ENCODE data around the gene VILL.

The VILL gene

DNA sequence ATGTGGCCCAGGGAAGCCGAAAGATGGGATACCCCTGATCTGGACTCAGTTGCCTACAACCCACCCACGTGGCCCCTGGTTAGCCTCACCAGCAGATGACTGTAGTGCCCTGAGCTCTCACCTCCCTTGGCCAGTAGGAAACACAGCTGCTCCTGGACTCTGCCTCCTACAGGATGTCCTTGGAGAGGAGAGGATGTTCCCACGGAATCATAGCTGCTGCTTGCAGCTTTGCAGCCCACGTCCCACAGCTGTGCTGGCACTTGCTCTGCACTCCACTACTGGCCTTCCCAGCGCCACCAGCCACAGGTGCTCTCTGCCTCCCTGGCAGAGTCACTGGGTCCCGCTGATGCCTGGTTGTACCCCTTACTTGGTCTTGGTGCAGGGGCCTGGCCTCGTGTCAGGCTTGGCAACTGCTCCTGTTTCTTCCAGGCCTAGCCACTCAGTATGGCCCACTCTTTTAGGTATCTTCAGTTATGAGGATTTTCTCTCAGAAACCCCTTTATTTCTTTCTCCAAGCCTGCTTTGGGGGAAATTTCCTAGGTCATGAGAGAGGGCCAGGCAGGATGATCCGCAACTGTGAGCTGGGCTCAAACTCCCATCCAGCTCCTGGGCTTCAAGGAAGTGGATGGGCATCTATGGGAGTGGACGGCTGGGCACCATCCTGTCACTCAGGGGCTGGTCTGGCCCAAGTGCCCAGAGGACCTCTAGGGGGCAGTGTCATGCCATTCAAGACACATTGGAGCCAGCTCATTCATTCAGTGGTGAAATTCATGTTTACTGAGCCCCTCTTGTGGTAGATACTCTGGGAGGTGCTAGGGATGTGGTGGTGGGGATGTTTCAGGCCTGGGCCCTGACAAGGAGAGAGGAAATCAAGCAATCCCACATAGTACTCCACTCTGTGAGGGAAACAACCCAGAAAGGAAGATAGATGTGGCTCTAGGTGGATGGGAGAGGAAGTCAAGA, 16.2 kb upstream of the VILL start:
- Histone ChIP-seq H3K9ac (ENCODE audit: low read depth, low read length) (no peak overlapping the region), H3K4me1 (ENCODE audit: control insufficient read depth, insufficient read depth, low read length) (no peaks in the 10 kb centered on the region; the same call in 1 of the 2 replicates), H3K4me3 (ENCODE audit: low read depth, low read length) (no peak overlapping the region), H3K27me3 (ENCODE audit: control insufficient read depth, insufficient read depth, low read length) (no peaks in the 10 kb centered on the region), H3K9me3 (ENCODE audit: control insufficient read depth, insufficient read depth, low read length) (no peaks in the 10 kb centered on the region), H3K36me3 (ENCODE audit: control insufficient read depth, insufficient read depth, low read length) (peaks cover 12% of the 10 kb centered on the region), H3K27ac (ENCODE audit: low read depth, low read length) (no peak overlapping the region)

DNA sequence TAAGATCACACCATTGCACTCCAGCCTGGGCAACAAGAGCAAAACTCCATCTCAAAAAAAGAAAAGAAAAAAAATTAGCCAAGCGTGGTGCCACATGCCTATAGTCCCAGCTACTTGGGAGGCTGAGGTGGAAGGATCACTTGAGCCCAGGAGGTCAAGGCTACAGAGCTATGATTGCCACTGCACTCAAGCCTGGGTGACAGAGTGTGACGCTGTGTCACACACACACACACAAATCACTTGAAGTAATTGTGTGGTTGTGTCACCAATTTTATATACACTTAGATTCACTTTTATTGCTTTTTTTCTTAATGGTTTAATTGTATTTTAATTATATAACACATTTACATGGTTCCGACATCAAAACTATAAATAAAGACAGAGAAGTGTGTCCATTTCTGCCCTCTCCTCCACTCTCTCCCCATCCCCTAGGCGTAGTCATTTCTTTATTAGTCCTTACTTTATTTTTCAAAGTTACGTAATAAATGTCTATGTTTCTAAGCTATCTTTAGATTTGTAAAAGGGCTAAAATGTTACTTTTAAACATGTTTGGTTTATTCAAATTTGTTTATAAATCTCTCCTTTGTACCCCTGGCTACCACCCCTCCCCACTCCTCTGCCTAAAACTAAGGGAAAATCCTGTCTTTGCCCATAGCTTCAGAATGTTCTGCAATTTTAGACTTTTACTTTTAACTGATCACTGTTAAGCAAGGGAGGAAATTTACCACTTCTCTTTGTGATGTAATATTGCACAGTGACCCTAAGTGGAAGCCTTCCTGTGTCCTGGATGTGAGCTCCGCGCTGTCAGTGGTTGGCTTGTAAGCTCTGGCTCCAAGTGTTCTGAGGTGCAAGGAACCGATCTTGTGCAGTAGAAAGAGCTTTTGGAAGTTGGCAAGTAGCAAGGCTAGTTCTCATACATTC, 10.8 kb upstream of the VILL start:
- Histone ChIP-seq H3K4me3 (ENCODE audit: low read depth, low read length) (no peak overlapping the region), H3K4me1 (ENCODE audit: control insufficient read depth, insufficient read depth, low read length) (no peaks in the 10 kb centered on the region), H3K27ac (ENCODE audit: low read depth, low read length) (no peak overlapping the region), H3K9me3 (ENCODE audit: control insufficient read depth, insufficient read depth, low read length) (no peaks in the 10 kb centered on the region), H3K36me3 (ENCODE audit: control insufficient read depth, insufficient read depth, low read length) (peaks cover 18% of the 10 kb centered on the region), H3K27me3 (ENCODE audit: control insufficient read depth, insufficient read depth, low read length) (no peaks in the 10 kb centered on the region), H3K9ac (ENCODE audit: low read depth, low read length) (no peak overlapping the region)

DNA sequence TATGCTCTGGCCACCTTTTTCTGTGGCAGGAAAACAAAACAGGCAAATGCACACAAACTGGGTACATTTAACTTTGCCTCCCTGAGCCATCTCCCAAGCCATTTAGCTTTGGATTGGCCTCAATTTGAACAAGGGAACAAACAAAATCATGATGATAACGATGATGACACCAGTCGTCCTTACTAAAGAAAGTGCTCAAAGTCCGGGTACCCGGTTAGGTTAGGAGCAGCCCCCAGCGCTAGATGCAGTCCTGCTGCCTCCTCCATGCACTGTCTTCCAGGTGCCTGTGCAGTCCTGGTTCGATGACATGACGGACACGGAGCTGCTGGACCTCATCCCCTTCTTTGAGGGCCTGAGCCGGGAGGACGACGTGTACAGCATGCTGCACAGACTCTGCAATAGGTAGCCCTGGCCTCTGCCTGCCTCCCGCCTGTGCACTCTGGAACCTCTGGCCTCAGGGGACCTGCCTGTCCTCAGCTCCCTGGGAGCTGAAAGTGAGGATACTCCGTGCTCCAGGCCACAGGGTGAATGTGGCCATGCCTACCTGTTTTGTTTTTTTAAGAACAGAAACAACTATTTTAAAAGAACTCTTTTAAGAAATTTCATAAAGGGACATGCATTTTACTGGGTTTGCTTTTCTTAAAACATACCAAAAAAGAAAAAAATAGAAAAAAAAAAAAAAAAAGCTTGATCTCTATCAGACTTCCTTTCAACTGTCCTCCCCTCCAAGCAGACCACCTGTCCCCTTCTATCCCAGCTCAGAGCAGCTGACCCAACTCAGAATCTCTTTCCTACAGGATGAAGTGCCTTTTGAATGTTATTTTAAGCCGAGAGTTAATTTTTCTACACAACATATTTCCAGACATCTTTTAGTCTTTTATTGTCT, 9.9 kb upstream of the VILL start:
- H3K27me3 ChIP-seq (ENCODE audit: control insufficient read depth, insufficient read depth, low read length) = no peaks in the 10 kb centered on the region
- H3K36me3 ChIP-seq (ENCODE audit: control insufficient read depth, insufficient read depth, low read length) = peaks cover 16% of the 10 kb centered on the region
- no peak overlapping the region for H3K27ac ChIP-seq (ENCODE audit: low read depth, low read length)
- H3K9me3 ChIP-seq (ENCODE audit: control insufficient read depth, insufficient read depth, low read length) = no peaks in the 10 kb centered on the region
- no peak overlapping the region for H3K9ac ChIP-seq (ENCODE audit: low read depth, low read length)
- no peak overlapping the region for H3K4me3 ChIP-seq (ENCODE audit: low read depth, low read length)
- no peaks in the 10 kb centered on the region for H3K4me1 ChIP-seq (ENCODE audit: control insufficient read depth, insufficient read depth, low read length)

- peaks cover 10% of the 10 kb centered on the region for H3K36me3 ChIP-seq (ENCODE audit: control insufficient read depth, insufficient read depth, low read length)
- no peak overlapping the region for H3K27ac ChIP-seq (ENCODE audit: low read depth, low read length)
- H3K4me1 ChIP-seq (ENCODE audit: control insufficient read depth, insufficient read depth, low read length) = no peaks in the 10 kb centered on the region
- H3K9me3 ChIP-seq (ENCODE audit: control insufficient read depth, insufficient read depth, low read length) = no peaks in the 10 kb centered on the region
- no peak overlapping the region for H3K4me3 ChIP-seq (ENCODE audit: low read depth, low read length)
- no peak overlapping the region for H3K9ac ChIP-seq (ENCODE audit: low read depth, low read length)
- no peaks in the 10 kb centered on the region for H3K27me3 ChIP-seq (ENCODE audit: control insufficient read depth, insufficient read depth, low read length)
Observed at GRCh38 chr3:37981348-37981664, 9.3 kb upstream of the VILL start.

DNA sequence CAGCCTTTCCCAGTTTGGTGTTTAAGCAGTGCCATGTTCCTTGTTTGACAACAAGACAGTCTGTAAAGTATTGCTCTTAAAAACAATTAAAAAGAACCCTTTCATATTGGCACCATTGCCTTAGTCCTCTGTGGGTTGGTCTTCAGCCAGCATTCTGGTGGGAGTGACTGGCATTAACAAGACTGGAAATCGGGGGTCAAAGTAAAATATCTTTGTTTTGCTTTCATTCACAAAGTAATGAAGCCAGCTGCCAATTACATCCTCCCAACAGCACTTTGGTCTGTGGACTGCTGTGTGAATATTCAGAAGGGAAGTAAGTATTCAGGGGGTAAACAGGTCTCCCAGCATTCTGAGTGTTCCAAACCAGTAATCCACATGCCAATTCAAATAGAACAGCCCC, 8.3 kb upstream of the VILL start:
- H3K27ac ChIP-seq (ENCODE audit: low read depth, low read length) = no peak overlapping the region
- no peak overlapping the region for H3K4me3 ChIP-seq (ENCODE audit: low read depth, low read length)
- H3K9me3 ChIP-seq (ENCODE audit: control insufficient read depth, insufficient read depth, low read length) = no peaks in the 10 kb centered on the region
- H3K27me3 ChIP-seq (ENCODE audit: control insufficient read depth, insufficient read depth, low read length) = no peaks in the 10 kb centered on the region
- no peak overlapping the region for H3K9ac ChIP-seq (ENCODE audit: low read depth, low read length)
- no peaks in the 10 kb centered on the region for H3K4me1 ChIP-seq (ENCODE audit: control insufficient read depth, insufficient read depth, low read length)
- peaks cover 5% of the 10 kb centered on the region; the same call in 1 of the 2 replicates for H3K36me3 ChIP-seq (ENCODE audit: control insufficient read depth, insufficient read depth, low read length)

DNA sequence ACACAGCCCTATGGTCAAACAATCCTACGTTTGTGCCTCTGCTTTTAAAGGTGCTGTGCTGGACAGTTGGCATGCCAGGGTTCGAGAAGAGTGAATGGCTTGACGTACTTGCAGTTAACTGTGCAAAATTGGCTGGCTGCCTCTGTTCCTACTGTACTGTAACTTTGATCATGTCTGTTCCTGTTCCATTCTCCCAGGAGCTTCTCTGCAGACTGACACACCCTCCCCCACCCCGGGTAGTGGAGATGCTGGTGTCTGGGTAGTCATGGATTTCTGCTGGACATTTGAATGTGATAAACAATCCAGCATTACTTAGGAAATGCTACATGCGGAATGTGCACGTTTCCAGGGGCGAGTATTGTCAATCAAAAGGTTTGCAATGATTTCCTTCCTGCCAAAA, 6.5 kb upstream of the VILL start:
- no peaks in the 10 kb centered on the region for H3K4me1 ChIP-seq (ENCODE audit: control insufficient read depth, insufficient read depth, low read length)
- no peak overlapping the region for H3K4me3 ChIP-seq (ENCODE audit: low read depth, low read length)
- H3K27ac ChIP-seq (ENCODE audit: low read depth, low read length) = no peak overlapping the region
- no peaks in the 10 kb centered on the region for H3K27me3 ChIP-seq (ENCODE audit: control insufficient read depth, insufficient read depth, low read length)
- no peaks in the 10 kb centered on the region for H3K9me3 ChIP-seq (ENCODE audit: control insufficient read depth, insufficient read depth, low read length)
- peaks cover 5% of the 10 kb centered on the region; the same call in 1 of the 2 replicates for H3K36me3 ChIP-seq (ENCODE audit: control insufficient read depth, insufficient read depth, low read length)
- no peak overlapping the region for H3K9ac ChIP-seq (ENCODE audit: low read depth, low read length)

- Histone ChIP-seq H3K9ac (ENCODE audit: low read depth, low read length) (no peak overlapping the region), H3K9me3 (ENCODE audit: control insufficient read depth, insufficient read depth, low read length) (no peaks in the 10 kb centered on the region), H3K27me3 (ENCODE audit: control insufficient read depth, insufficient read depth, low read length) (no peaks in the 10 kb centered on the region), H3K4me3 (ENCODE audit: low read depth, low read length) (no peak overlapping the region), H3K27ac (ENCODE audit: low read depth, low read length) (no peak overlapping the region), H3K4me1 (ENCODE audit: control insufficient read depth, insufficient read depth, low read length) (no peaks in the 10 kb centered on the region), H3K36me3 (ENCODE audit: control insufficient read depth, insufficient read depth, low read length) (peaks cover 5% of the 10 kb centered on the region; the same call in 1 of the 2 replicates)
Observed at GRCh38 chr3:37984596-37984995, 6.0 kb upstream of the VILL start.

- H3K9me3 ChIP-seq (ENCODE audit: control insufficient read depth, insufficient read depth, low read length) = no peaks in the 10 kb centered on the region
- H3K4me1 ChIP-seq (ENCODE audit: control insufficient read depth, insufficient read depth, low read length) = no peaks in the 10 kb centered on the region
- no peak overlapping the region for H3K27ac ChIP-seq (ENCODE audit: low read depth, low read length)
- no peaks in the 10 kb centered on the region for H3K27me3 ChIP-seq (ENCODE audit: control insufficient read depth, insufficient read depth, low read length)
- H3K36me3 ChIP-seq (ENCODE audit: control insufficient read depth, insufficient read depth, low read length) = peaks cover 5% of the 10 kb centered on the region; the same call in 1 of the 2 replicates
- H3K9ac ChIP-seq (ENCODE audit: low read depth, low read length) = no peak overlapping the region
- H3K4me3 ChIP-seq (ENCODE audit: low read depth, low read length) = no peak overlapping the region
Observed at GRCh38 chr3:37985637-37986320, 4.8 kb upstream of the VILL start.

- Histone ChIP-seq H3K4me1 (ENCODE audit: control insufficient read depth, insufficient read depth, low read length) (no peaks in the 10 kb centered on the region; the same call in 1 of the 2 replicates), H3K36me3 (ENCODE audit: control insufficient read depth, insufficient read depth, low read length) (peaks cover 5% of the 10 kb centered on the region; the same call in 1 of the 2 replicates), H3K9me3 (ENCODE audit: control insufficient read depth, insufficient read depth, low read length) (no peaks in the 10 kb centered on the region), H3K9ac (ENCODE audit: low read depth, low read length) (no peak overlapping the region), H3K4me3 (ENCODE audit: low read depth, low read length) (no peak overlapping the region), H3K27me3 (ENCODE audit: control insufficient read depth, insufficient read depth, low read length) (no peaks in the 10 kb centered on the region), H3K27ac (ENCODE audit: low read depth, low read length) (no peak overlapping the region)
Observed at GRCh38 chr3:37986479-37987314, 3.9 kb upstream of the VILL start.
